Mesenchymal stem cell (in vitro differentiated cells and primary cell): ENCODE data around the gene SYNE1.

Experiments
- DNase-seq: peaks from one replicate; pipeline ENCODE4 v3.0.0-alpha.2; 2013
- H2AFZ ChIP-seq: one replicate; pipeline ENCODE4 v1.6.1; 2013; ENCODE audit warnings: low read depth, mild to moderate bottlenecking, control low read depth, inconsistent platforms, low read length, moderate library complexity
- H2AK5ac ChIP-seq: 2 replicates; pipeline ENCODE4 v1.6.1; 2013; ENCODE audit warnings: low read length, moderate library complexity, mild to moderate bottlenecking, inconsistent platforms; ENCODE audit not compliant: severe bottlenecking
- H2BK120ac ChIP-seq: one replicate; pipeline ENCODE4 v1.6.1; 2013; ENCODE audit warnings: low read depth, mild to moderate bottlenecking, inconsistent platforms, low read length, moderate library complexity
- H2BK12ac ChIP-seq, 2 experiments: one replicate each; pipeline ENCODE4 v1.6.1; 2013; ENCODE audit warnings: inconsistent platforms in 2 of 2, low read length in 2 of 2, mild to moderate bottlenecking in 2 of 2, moderate library complexity in 2 of 2, control low read depth in 1 of 2
- H2BK15ac ChIP-seq: one replicate; pipeline ENCODE4 v1.6.1; 2013; ENCODE audit warnings: mild to moderate bottlenecking, low read depth, inconsistent platforms; ENCODE audit not compliant: poor library complexity, severe bottlenecking
- H2BK5ac ChIP-seq: 2 replicates; pipeline ENCODE4 v1.6.1; 2013; ENCODE audit warnings: low read depth, mild to moderate bottlenecking, low read length, control low read depth, inconsistent platforms; ENCODE audit not compliant: poor library complexity, severe bottlenecking
- H3K14ac ChIP-seq, 2 experiments: one replicate each; pipeline ENCODE4 v1.6.1; 2013; ENCODE audit warnings: inconsistent platforms in 2 of 2, low read length in 2 of 2, control low read depth in 1 of 2, mild to moderate bottlenecking in 1 of 2, moderate library complexity in 1 of 2
- H3K18ac ChIP-seq, 2 experiments: one replicate each; pipeline ENCODE4 v1.6.1; 2013; ENCODE audit warnings: inconsistent platforms in 2 of 2, low read length in 2 of 2, control low read depth in 1 of 2, low read depth in 1 of 2, mild to moderate bottlenecking in 1 of 2
- H3K23ac ChIP-seq, 2 experiments: one replicate each; pipeline ENCODE4 v1.6.1; 2013; ENCODE audit warnings: inconsistent platforms in 2 of 2, low read length in 2 of 2, mild to moderate bottlenecking in 2 of 2, moderate library complexity in 2 of 2, control low read depth in 1 of 2
- H3K27ac ChIP-seq: 2 replicates; pipeline ENCODE4 v1.5.1; 2013; ENCODE audit warnings: mild to moderate bottlenecking, moderate library complexity, low read length, control low read depth, inconsistent platforms; ENCODE audit not compliant: poor library complexity, severe bottlenecking
- H3K27me3 ChIP-seq, 2 experiments: 2 replicates each; pipeline versions ENCODE4 v1.6.1 to v1.7.0; 2013; ENCODE audit warnings: low read length in 2 of 2, mild to moderate bottlenecking in 2 of 2, moderate library complexity in 2 of 2, control low read depth in 1 of 2, inconsistent platforms in 1 of 2; ENCODE audit not compliant: control insufficient read depth in 1 of 2, insufficient read depth in 1 of 2
- H3K36me3 ChIP-seq, 2 experiments: 2 replicates each; pipeline versions ENCODE4 v1.6.1 to v1.7.0; 2013; ENCODE audit warnings: low read length in 2 of 2, control low read depth in 1 of 2, inconsistent platforms in 1 of 2, low read depth in 1 of 2, mild to moderate bottlenecking in 1 of 2; ENCODE audit not compliant: insufficient read depth in 2 of 2, control insufficient read depth in 1 of 2
- H3K4ac ChIP-seq, 2 experiments: one replicate each; pipeline ENCODE4 v1.6.1; 2013; ENCODE audit warnings: inconsistent platforms in 2 of 2, low read length in 2 of 2, mild to moderate bottlenecking in 2 of 2, moderate library complexity in 2 of 2, control low read depth in 1 of 2, low read depth in 1 of 2
- H3K4me1 ChIP-seq: 2 replicates; pipeline ENCODE4 v1.6.1; 2013; ENCODE audit warnings: low read depth, low read length, control low read depth; ENCODE audit not compliant: control insufficient read depth, insufficient read depth
- H3K4me2 ChIP-seq: 2 replicates; pipeline ENCODE4 v1.6.1; 2013; ENCODE audit warnings: low read length, mild to moderate bottlenecking, inconsistent platforms; ENCODE audit not compliant: poor library complexity, severe bottlenecking
- H3K4me3 ChIP-seq, 2 experiments: 2 replicates each; pipeline versions ENCODE4 v1.5.1 to v1.7.0; 2013; ENCODE audit warnings: low read length in 2 of 2, mild to moderate bottlenecking in 2 of 2, control low read depth in 1 of 2, low read depth in 1 of 2; ENCODE audit not compliant: insufficient read depth in 1 of 2
- H3K79me1 ChIP-seq: replicated peaks from 2 replicates; pipeline ENCODE4 v1.6.1; 2013; ENCODE audit warnings: mild to moderate bottlenecking, control low read depth, low read length, inconsistent platforms; ENCODE audit not compliant: poor library complexity, severe bottlenecking
- H3K9ac ChIP-seq: 2 replicates; pipeline ENCODE4 v1.7.0; 2013; ENCODE audit warnings: mild to moderate bottlenecking, low read length, moderate library complexity
- H3K9me3 ChIP-seq: 2 replicates; pipeline ENCODE4 v1.7.0; 2013; ENCODE audit warnings: mild to moderate bottlenecking, low read length; ENCODE audit not compliant: control insufficient read depth
- H4K8ac ChIP-seq: one replicate; pipeline ENCODE4 v1.6.1; 2013; ENCODE audit warnings: inconsistent platforms, mild to moderate bottlenecking, low read length, moderate library complexity
- H4K91ac ChIP-seq: one replicate; pipeline ENCODE4 v1.6.1; 2013; ENCODE audit warnings: mild to moderate bottlenecking, low read length, inconsistent platforms
- WGBS: methylation state at CpG from one replicate; pipeline ENCODE4 v1.1.7; 2013; ENCODE audit warnings: mixed read lengths; 5-methylcytosine and 5-hydroxymethylcytosine counted together

SYNE1 gene

GRCh38 chr6:152154559-152155356 lies 482.4 kb downstream of the SYNE1 start:
- Histone ChIP-seq H3K23ac (no peak overlapping the region), H3K79me1 (no peaks in the 10 kb centered on the region), H4K8ac (no peak overlapping the region), H3K18ac (no peak overlapping the region), H3K4ac (no peak overlapping the region), H2BK12ac (no peak overlapping the region), H3K4me2 (no peak overlapping the region), H2AFZ (no peak overlapping the region), H3K9me3 (no peaks in the 10 kb centered on the region), H2BK5ac (no peak overlapping the region), H4K91ac (no peak overlapping the region), H3K27me3 (no peaks in the 10 kb centered on the region), H2AK5ac (no peak overlapping the region), H3K27ac (no peak overlapping the region), H3K9ac (no peak overlapping the region), H3K4me1 (no peaks in the 10 kb centered on the region), H3K14ac (no peak overlapping the region), H3K4me3 (no peak overlapping the region), H2BK15ac (no peak overlapping the region), H2BK120ac (no peak overlapping the region), H3K36me3 (peaks cover 10 to 77% of the 10 kb centered on the region in 2 experiments)
- no peak for DNase-seq
- WGBS = 98% methylated on average over 16 of the region's 17 CpGs

GRCh38 chr6:152151920-152152319 lies 485.2 kb downstream of the SYNE1 start:
- no peak for DNase-seq
- no peak overlapping the region for H3K4ac ChIP-seq
- no peaks in the 10 kb centered on the region for H3K9me3 ChIP-seq
- 90% methylated on average over 11 of the region's 13 CpGs for WGBS
- peaks cover under 1% of the 10 kb centered on the region for H3K4me1 ChIP-seq
- H3K14ac ChIP-seq = no peak overlapping the region
- no peak overlapping the region for H4K91ac ChIP-seq
- no peak overlapping the region for H2BK15ac ChIP-seq
- no peak overlapping the region for H3K4me2 ChIP-seq
- H2AK5ac ChIP-seq = no peak overlapping the region
- H3K36me3 ChIP-seq = peaks cover 25 to 95% of the 10 kb centered on the region in 2 experiments
- H3K4me3 ChIP-seq = no peak overlapping the region
- no peak overlapping the region for H4K8ac ChIP-seq
- H3K79me1 ChIP-seq = no peaks in the 10 kb centered on the region
- no peak overlapping the region for H2BK120ac ChIP-seq
- H2AFZ ChIP-seq = no peak overlapping the region
- no peaks in the 10 kb centered on the region for H3K27me3 ChIP-seq
- H3K27ac ChIP-seq = no peak overlapping the region
- H3K18ac ChIP-seq = no peak overlapping the region
- no peak overlapping the region for H2BK12ac ChIP-seq
- no peak overlapping the region for H3K9ac ChIP-seq
- no peak overlapping the region for H2BK5ac ChIP-seq
- no peak overlapping the region for H3K23ac ChIP-seq

GRCh38 chr6:152150196-152150595 lies 487.0 kb downstream of the SYNE1 start:
- 97% methylated on average over 3 of the region's 3 CpGs for WGBS
- no peak overlapping the region for H2BK5ac ChIP-seq
- H3K36me3 ChIP-seq = peaks cover 25 to 86% of the 10 kb centered on the region in 2 experiments

GRCh38 chr6:152148412-152148811 lies 488.8 kb downstream of the SYNE1 start:
- H3K4ac ChIP-seq = no peak overlapping the region
- H3K36me3 ChIP-seq = peaks cover 30 to 85% of the 10 kb centered on the region in 2 experiments
- H3K4me3 ChIP-seq = no peak overlapping the region
- peaks cover 1% of the 10 kb centered on the region for H3K79me1 ChIP-seq
- H3K9ac ChIP-seq = no peak overlapping the region
- no peak overlapping the region for H4K91ac ChIP-seq
- no peak overlapping the region for H2BK15ac ChIP-seq
- H2BK5ac ChIP-seq = no peak overlapping the region
- no peak overlapping the region for H4K8ac ChIP-seq
- no peak overlapping the region for H3K14ac ChIP-seq
- no peak for DNase-seq
- no peak overlapping the region for H2BK12ac ChIP-seq
- WGBS = 100% methylated on average over 1 of the region's 1 CpG
- H2AFZ ChIP-seq = no peak overlapping the region
- no peak overlapping the region for H3K18ac ChIP-seq
- H2BK120ac ChIP-seq = no peak overlapping the region
- no peak overlapping the region for H3K27ac ChIP-seq
- no peak overlapping the region for H3K23ac ChIP-seq
- no peak overlapping the region for H3K4me2 ChIP-seq
- no peaks in the 10 kb centered on the region for H3K9me3 ChIP-seq
- peaks cover 4% of the 10 kb centered on the region for H3K4me1 ChIP-seq
- no peaks in the 10 kb centered on the region for H3K27me3 ChIP-seq
- H2AK5ac ChIP-seq = no peak overlapping the region

More at GRCh38 chr6:152150196-152150595, 487.0 kb downstream of the SYNE1 start:
- H3K27ac ChIP-seq = no peak overlapping the region
- H2BK120ac ChIP-seq = no peak overlapping the region
- H2AFZ ChIP-seq = no peak overlapping the region
- H3K9me3 ChIP-seq = no peaks in the 10 kb centered on the region
- no peak overlapping the region for H3K4me2 ChIP-seq
- no peak overlapping the region for H3K4me3 ChIP-seq
- H2BK15ac ChIP-seq = no peak overlapping the region
- H3K14ac ChIP-seq = no peak overlapping the region
- H2BK12ac ChIP-seq = no peak overlapping the region
- no peak overlapping the region for H3K23ac ChIP-seq
- H4K91ac ChIP-seq = no peak overlapping the region
- H3K18ac ChIP-seq = no peak overlapping the region
- H3K27me3 ChIP-seq = no peaks in the 10 kb centered on the region
- H3K4me1 ChIP-seq = peaks cover 4% of the 10 kb centered on the region
- no peak overlapping the region for H3K4ac ChIP-seq
- no peak overlapping the region for H4K8ac ChIP-seq
- no peaks in the 10 kb centered on the region for H3K79me1 ChIP-seq
- H3K9ac ChIP-seq = no peak overlapping the region
- DNase-seq = no peak
- H2AK5ac ChIP-seq = no peak overlapping the region
